Measurements from ENCODE around the gene RASSF4. TPM values are rescaled to one million over a fixed set of nuclear protein-coding genes. Genes with fewer than 3 reads are reported as not detected.

The RASSF4 gene
- total and polyA plus RNA-seq, 2 donors from 2014 or later: 76.4 to 83.1 TPM

DNA sequence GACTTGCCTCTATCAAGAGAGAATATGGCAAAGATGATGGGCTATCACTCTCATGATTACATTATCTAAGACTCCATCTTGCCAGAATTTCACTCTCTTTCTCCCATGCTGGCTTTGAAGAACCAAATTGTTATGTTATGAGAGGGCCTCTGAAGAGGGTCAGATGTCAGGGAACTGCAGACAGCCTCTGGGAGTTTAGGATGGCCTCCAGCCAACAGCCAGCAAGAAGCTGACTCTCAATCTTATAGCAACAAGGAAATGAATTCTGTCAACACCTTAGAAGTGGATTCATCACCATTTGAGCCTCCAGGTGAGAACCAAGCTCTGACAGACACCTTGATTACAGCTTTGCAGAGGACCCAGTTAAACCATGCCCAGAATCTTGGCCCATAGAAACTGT, 74.7 kb downstream of the RASSF4 start:
- intact Hi-C loops (cut with DNase I): no loop called here
- Histone ChIP-seq H3K36me3 (ENCODE audit: control insufficient read depth in 2 of 3, insufficient read depth in 3 of 3, low read length in 3 of 3) (no peaks in the 10 kb centered on the region), H3K9me3 (ENCODE audit: control insufficient read depth in 2 of 3, insufficient read depth in 1 of 3, low read length in 3 of 3) (no peaks in the 10 kb centered on the region), H3K27me3 (ENCODE audit: control insufficient read depth, insufficient read depth, low read length) (no peaks in the 10 kb centered on the region), H3K9ac (ENCODE audit: low read length in 3 of 3) (no peak overlapping the region), H3K27ac (ENCODE audit: low read depth in 2 of 2, low read length in 2 of 2) (no peak overlapping the region), H3K4me1 (ENCODE audit: control insufficient read depth in 2 of 3, insufficient read depth in 2 of 3, low read depth in 1 of 3, low read length in 3 of 3) (no peaks in the 10 kb centered on the region), H3K4me3 (ENCODE audit: low read length in 3 of 3) (no peak overlapping the region)
- FAIRE-seq (no peak), DNase-seq (no peak)
- no peak for TF ChIP-seq CTCF (IDR thresholded peaks at IDR 0.05; ENCODE audit: borderline replicate concordance, extremely low read depth, insufficient read depth)

GRCh38 chr10:45035673-45036072, 76.1 kb downstream of the RASSF4 start:
- H3K9me3 ChIP-seq (ENCODE audit: control insufficient read depth in 2 of 3, insufficient read depth in 1 of 3, low read length in 3 of 3): no peaks in the 10 kb centered on the region
- TF ChIP-seq CTCF (IDR thresholded peaks at IDR 0.05; ENCODE audit: borderline replicate concordance, extremely low read depth, insufficient read depth): no peak
- no peaks in the 10 kb centered on the region for H3K36me3 ChIP-seq (ENCODE audit: control insufficient read depth in 2 of 3, insufficient read depth in 3 of 3, low read length in 3 of 3)
- no peaks in the 10 kb centered on the region for H3K27me3 ChIP-seq (ENCODE audit: control insufficient read depth, insufficient read depth, low read length)
- H3K4me1 ChIP-seq (ENCODE audit: control insufficient read depth in 2 of 3, insufficient read depth in 2 of 3, low read depth in 1 of 3, low read length in 3 of 3): no peaks in the 10 kb centered on the region
- H3K9ac ChIP-seq (ENCODE audit: low read length in 3 of 3): no peak overlapping the region
- H3K27ac ChIP-seq (ENCODE audit: low read depth in 2 of 2, low read length in 2 of 2): no peak overlapping the region
- H3K4me3 ChIP-seq (ENCODE audit: low read length in 3 of 3): no peak overlapping the region
- DNase-seq (no peak), FAIRE-seq (no peak)
- intact Hi-C loops (cut with DNase I): no loop called here

DNA sequence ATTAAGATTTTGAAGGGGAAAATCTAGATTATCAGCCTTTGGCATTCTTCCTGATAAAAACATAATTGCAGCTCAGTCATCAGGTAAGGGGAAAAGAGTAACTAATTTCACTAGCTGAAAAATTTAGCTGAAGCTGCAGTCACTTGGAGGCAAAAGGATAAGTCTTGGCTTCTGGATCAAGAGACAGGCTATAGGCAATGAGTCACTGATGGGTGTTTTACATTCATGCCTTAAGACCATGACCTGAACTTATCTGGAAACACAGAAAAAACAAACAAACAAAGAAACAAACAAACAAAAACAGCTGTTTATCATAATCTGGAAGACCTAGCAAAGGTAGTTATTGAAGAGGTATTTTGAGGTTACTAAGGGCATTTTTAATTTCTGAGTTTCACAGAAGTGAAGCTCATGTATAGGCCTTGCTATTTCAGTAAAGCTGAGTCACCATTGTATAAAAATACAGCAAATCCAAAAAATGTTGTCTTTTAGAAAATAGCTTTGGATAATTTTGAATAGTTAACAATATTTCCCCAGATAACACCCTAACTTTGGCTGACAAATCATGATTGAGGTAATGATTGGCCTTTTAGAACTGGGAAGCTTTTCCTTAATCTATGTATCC, 81.4 kb downstream of the RASSF4 start:
- H3K4me1 ChIP-seq (ENCODE audit: control insufficient read depth in 2 of 3, insufficient read depth in 2 of 3, low read depth in 1 of 3, low read length in 3 of 3): no peaks in the 10 kb centered on the region
- no peak overlapping the region for H3K4me3 ChIP-seq (ENCODE audit: low read length in 3 of 3)
- FAIRE-seq (no peak), DNase-seq (no peak)
- no peaks in the 10 kb centered on the region for H3K27me3 ChIP-seq (ENCODE audit: control insufficient read depth, insufficient read depth, low read length)
- no peak overlapping the region for H3K27ac ChIP-seq (ENCODE audit: low read depth in 2 of 2, low read length in 2 of 2)
- no peaks in the 10 kb centered on the region for H3K9me3 ChIP-seq (ENCODE audit: control insufficient read depth in 2 of 3, insufficient read depth in 1 of 3, low read length in 3 of 3)
- intact Hi-C loops (cut with DNase I): no loop called here
- H3K36me3 ChIP-seq (ENCODE audit: control insufficient read depth in 2 of 3, insufficient read depth in 3 of 3, low read length in 3 of 3): no peaks in the 10 kb centered on the region
- no peak overlapping the region for H3K9ac ChIP-seq (ENCODE audit: low read length in 3 of 3)
- no peak for TF ChIP-seq CTCF (IDR thresholded peaks at IDR 0.05; ENCODE audit: borderline replicate concordance, extremely low read depth, insufficient read depth)

DNA sequence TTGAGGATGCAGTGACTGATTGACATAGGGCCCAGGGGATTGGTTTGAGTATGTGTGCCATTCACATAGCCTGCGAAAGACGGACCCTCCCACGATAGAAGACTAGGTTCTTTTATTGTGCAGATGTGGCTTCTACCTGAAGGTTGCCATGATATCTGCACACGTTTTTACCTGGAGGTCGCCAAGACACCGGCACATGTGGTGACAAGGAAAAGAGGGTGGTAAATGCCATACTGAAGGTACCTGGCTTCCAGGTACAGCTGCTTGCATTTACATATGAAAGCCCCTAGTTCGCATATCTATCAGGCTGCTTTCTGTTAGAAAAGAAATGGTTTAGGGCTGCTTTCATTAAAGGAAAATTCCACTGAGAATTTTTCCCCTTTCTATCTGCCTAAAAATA, 84.7 kb downstream of the RASSF4 start:
- H3K4me3 ChIP-seq (ENCODE audit: low read length in 3 of 3): no peak overlapping the region
- no peak for DNase-seq
- no peaks in the 10 kb centered on the region for H3K4me1 ChIP-seq (ENCODE audit: control insufficient read depth in 2 of 3, insufficient read depth in 2 of 3, low read depth in 1 of 3, low read length in 3 of 3)
- H3K36me3 ChIP-seq (ENCODE audit: control insufficient read depth in 2 of 3, insufficient read depth in 3 of 3, low read length in 3 of 3): no peaks in the 10 kb centered on the region
- no peak for FAIRE-seq
- no peak overlapping the region for H3K27ac ChIP-seq (ENCODE audit: low read depth in 2 of 2, low read length in 2 of 2)
- H3K27me3 ChIP-seq (ENCODE audit: control insufficient read depth, insufficient read depth, low read length): no peaks in the 10 kb centered on the region
- H3K9me3 ChIP-seq (ENCODE audit: control insufficient read depth in 2 of 3, insufficient read depth in 1 of 3, low read length in 3 of 3): no peaks in the 10 kb centered on the region
- intact Hi-C loops (cut with DNase I): no loop called here
- no peak overlapping the region for H3K9ac ChIP-seq (ENCODE audit: low read length in 3 of 3)
- TF ChIP-seq CTCF (IDR thresholded peaks at IDR 0.05; ENCODE audit: borderline replicate concordance, extremely low read depth, insufficient read depth): no peak

Data from kidney (tissue), 14 donors.